ENCODE data around the gene ZSWIM3. TPM values are rescaled to one million over a fixed set of nuclear protein-coding genes. Genes with fewer than 3 reads are reported as not detected.

The ZSWIM3 gene
- total and polyA plus RNA-seq, 2 donors, result 4.4 to 8.0 TPM

- Histone ChIP-seq H3K27me3 (ENCODE audit: control insufficient read depth in 2 of 2, insufficient read depth in 1 of 2, low read length in 1 of 2) (peaks cover 0 to 7% of the 10 kb centered on the region in 2 donors), H3K36me3 (ENCODE audit: control insufficient read depth in 2 of 2, insufficient read depth in 2 of 2, low read length in 1 of 2) (peaks cover 25 to 29% of the 10 kb centered on the region in 2 donors), H3K27ac (ENCODE audit: low read depth in 1 of 2, low read length in 1 of 2) (peak overlapping the region; percentile 30 to 40), H3K4me1 (ENCODE audit: control insufficient read depth in 2 of 2, insufficient read depth in 2 of 2, low read length in 2 of 2) (peaks cover 14 to 22% of the 10 kb centered on the region in 2 donors), H3K4me3 (ENCODE audit: low read length in 2 of 2) (peak overlapping the region; percentile 69 to 94), H3K9me3 (ENCODE audit: control insufficient read depth in 2 of 2, insufficient read depth in 1 of 2, low read length in 1 of 2) (no peaks in the 10 kb centered on the region)
- peak in 2 of 9 donors; percentile 44 to 61 for DNase-seq (ENCODE audit: low read depth in 6 of 9, low spot score in 9 of 9)
- 3% methylated on average over 79 of the region's 79 CpGs for WGBS
Measured at GRCh38 chr20:45890077-45890984, 32.9 kb downstream of the ZSWIM3 start.

- peaks cover 26 to 33% of the 10 kb centered on the region in 2 donors for H3K36me3 ChIP-seq (ENCODE audit: control insufficient read depth in 2 of 2, insufficient read depth in 2 of 2, low read length in 1 of 2)
- DNase-seq (ENCODE audit: low read depth in 6 of 9, low spot score in 9 of 9), result peak in 8 of 9 donors; percentile 75 to 95 (median 84)
- H3K4me3 ChIP-seq (ENCODE audit: low read length in 2 of 2), result peak within 1 kb of the TSS; percentile 69 to 94
- no peaks in the 10 kb centered on the region for H3K9me3 ChIP-seq (ENCODE audit: control insufficient read depth in 2 of 2, insufficient read depth in 1 of 2, low read length in 1 of 2)
- peaks cover 14 to 22% of the 10 kb centered on the region in 2 donors for H3K4me1 ChIP-seq (ENCODE audit: control insufficient read depth in 2 of 2, insufficient read depth in 2 of 2, low read length in 2 of 2)
- WGBS, result 1% methylated on average over 78 of the region's 78 CpGs
- H3K27me3 ChIP-seq (ENCODE audit: control insufficient read depth in 2 of 2, insufficient read depth in 1 of 2, low read length in 1 of 2), result peaks cover 0 to 7% of the 10 kb centered on the region in 2 donors
- peak within 1 kb of the TSS; percentile 37 to 72 for H3K27ac ChIP-seq (ENCODE audit: low read depth in 1 of 2, low read length in 1 of 2)
Measured at GRCh38 chr20:45890985-45891983, 33.9 kb downstream of the ZSWIM3 start, which contains the start of the genes CTSA and NEURL2. Gene CTSA, plus strand, starts transcription at chr20:45891335. Its CDS starts 234 bp downstream, at chr20:45891569. Gene NEURL2, minus strand, starts transcription at chr20:45891208. Its CDS starts 217 bp downstream, at chr20:45890991.

GRCh38 chr20:45892049-45892825 is 34.8 kb downstream of the ZSWIM3 start:
- H3K36me3 ChIP-seq (ENCODE audit: control insufficient read depth in 2 of 2, insufficient read depth in 2 of 2, low read length in 1 of 2), result peaks cover 26 to 34% of the 10 kb centered on the region in 2 donors
- H3K27ac ChIP-seq (ENCODE audit: low read depth in 1 of 2, low read length in 1 of 2), result peak overlapping the region in 1 of 2 donors; percentile 5
- peaks cover 14 to 22% of the 10 kb centered on the region in 2 donors for H3K4me1 ChIP-seq (ENCODE audit: control insufficient read depth in 2 of 2, insufficient read depth in 2 of 2, low read length in 2 of 2)
- no peaks in the 10 kb centered on the region for H3K9me3 ChIP-seq (ENCODE audit: control insufficient read depth in 2 of 2, insufficient read depth in 1 of 2, low read length in 1 of 2)
- peaks cover 0 to 7% of the 10 kb centered on the region in 2 donors for H3K27me3 ChIP-seq (ENCODE audit: control insufficient read depth in 2 of 2, insufficient read depth in 1 of 2, low read length in 1 of 2)
- 91% methylated on average over 9 of the region's 9 CpGs for WGBS
- no peak for DNase-seq (ENCODE audit: low read depth in 6 of 9, low spot score in 9 of 9)
- H3K4me3 ChIP-seq (ENCODE audit: low read length in 2 of 2), result peak overlapping the region; percentile 69 to 94

DNA sequence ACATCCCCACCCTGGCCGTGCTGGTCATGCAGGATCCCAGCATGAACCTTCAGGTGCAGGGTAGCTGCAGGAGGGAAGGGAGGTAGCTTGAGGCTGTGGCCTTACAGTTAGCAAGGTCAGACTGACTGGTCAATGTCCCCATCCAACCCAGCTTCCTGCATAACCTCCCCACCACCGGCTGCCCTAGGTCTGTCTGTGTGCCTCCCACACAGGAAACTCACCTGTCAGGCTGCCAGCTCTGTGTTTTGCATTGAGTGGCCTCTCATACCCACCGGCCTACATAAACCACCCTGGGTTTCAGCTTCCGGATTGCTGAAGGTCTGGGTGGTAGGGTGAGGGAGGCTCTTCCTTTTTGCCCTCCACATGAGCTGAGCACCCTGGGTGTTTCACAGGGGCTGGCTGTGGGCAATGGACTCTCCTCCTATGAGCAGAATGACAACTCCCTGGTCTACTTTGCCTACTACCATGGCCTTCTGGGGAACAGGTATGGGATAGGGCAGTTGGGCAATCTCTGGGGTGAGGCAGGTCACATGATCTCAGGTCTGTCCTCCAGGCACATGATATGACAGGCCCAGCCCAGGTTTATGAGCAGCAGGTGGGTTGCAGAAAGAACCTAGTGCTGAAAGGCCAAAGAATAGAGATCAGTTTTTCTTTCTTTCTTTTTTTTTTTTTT is 35.5 kb downstream of the ZSWIM3 start:
- H3K4me1 ChIP-seq (ENCODE audit: control insufficient read depth in 2 of 2, insufficient read depth in 2 of 2, low read length in 2 of 2), result peaks cover 14 to 22% of the 10 kb centered on the region in 2 donors
- peaks cover 33 to 39% of the 10 kb centered on the region in 2 donors for H3K36me3 ChIP-seq (ENCODE audit: control insufficient read depth in 2 of 2, insufficient read depth in 2 of 2, low read length in 1 of 2)
- H3K9me3 ChIP-seq (ENCODE audit: control insufficient read depth in 2 of 2, insufficient read depth in 1 of 2, low read length in 1 of 2), result no peaks in the 10 kb centered on the region
- 78% methylated on average over 4 of the region's 4 CpGs for WGBS
- DNase-seq (ENCODE audit: low read depth in 6 of 9, low spot score in 9 of 9), result no peak
- no peak overlapping the region for H3K27ac ChIP-seq (ENCODE audit: low read depth in 1 of 2, low read length in 1 of 2)
- peaks cover 0 to 7% of the 10 kb centered on the region in 2 donors for H3K27me3 ChIP-seq (ENCODE audit: control insufficient read depth in 2 of 2, insufficient read depth in 1 of 2, low read length in 1 of 2)
- H3K4me3 ChIP-seq (ENCODE audit: low read length in 2 of 2), result no peak overlapping the region

DNA sequence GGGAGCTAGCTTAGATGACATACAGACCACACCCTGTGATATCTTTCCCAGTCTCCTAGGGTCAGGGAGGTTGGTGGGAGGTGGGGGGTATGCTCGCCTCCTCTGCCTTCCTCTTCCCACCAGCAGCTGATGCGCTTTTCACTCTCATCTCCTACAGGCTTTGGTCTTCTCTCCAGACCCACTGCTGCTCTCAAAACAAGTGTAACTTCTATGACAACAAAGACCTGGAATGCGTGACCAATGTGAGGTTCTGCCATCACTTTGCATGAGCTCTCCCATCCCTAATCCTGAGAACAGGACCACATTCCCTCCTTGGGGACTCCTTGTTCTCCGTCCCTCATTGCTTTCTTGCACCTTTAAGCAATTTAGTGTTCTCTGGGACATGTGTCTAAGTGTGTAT is 36.4 kb downstream of the ZSWIM3 start:
- peaks cover 0 to 7% of the 10 kb centered on the region in 2 donors for H3K27me3 ChIP-seq (ENCODE audit: control insufficient read depth in 2 of 2, insufficient read depth in 1 of 2, low read length in 1 of 2)
- 94% methylated on average over 4 of the region's 4 CpGs for WGBS
- H3K27ac ChIP-seq (ENCODE audit: low read depth in 1 of 2, low read length in 1 of 2), result no peak overlapping the region
- peaks cover 35 to 47% of the 10 kb centered on the region in 2 donors for H3K36me3 ChIP-seq (ENCODE audit: control insufficient read depth in 2 of 2, insufficient read depth in 2 of 2, low read length in 1 of 2)
- no peak for DNase-seq (ENCODE audit: low read depth in 6 of 9, low spot score in 9 of 9)
- no peak overlapping the region for H3K4me3 ChIP-seq (ENCODE audit: low read length in 2 of 2)
- no peaks in the 10 kb centered on the region for H3K9me3 ChIP-seq (ENCODE audit: control insufficient read depth in 2 of 2, insufficient read depth in 1 of 2, low read length in 1 of 2)
- peaks cover 14 to 22% of the 10 kb centered on the region in 2 donors for H3K4me1 ChIP-seq (ENCODE audit: control insufficient read depth in 2 of 2, insufficient read depth in 2 of 2, low read length in 2 of 2)

DNA sequence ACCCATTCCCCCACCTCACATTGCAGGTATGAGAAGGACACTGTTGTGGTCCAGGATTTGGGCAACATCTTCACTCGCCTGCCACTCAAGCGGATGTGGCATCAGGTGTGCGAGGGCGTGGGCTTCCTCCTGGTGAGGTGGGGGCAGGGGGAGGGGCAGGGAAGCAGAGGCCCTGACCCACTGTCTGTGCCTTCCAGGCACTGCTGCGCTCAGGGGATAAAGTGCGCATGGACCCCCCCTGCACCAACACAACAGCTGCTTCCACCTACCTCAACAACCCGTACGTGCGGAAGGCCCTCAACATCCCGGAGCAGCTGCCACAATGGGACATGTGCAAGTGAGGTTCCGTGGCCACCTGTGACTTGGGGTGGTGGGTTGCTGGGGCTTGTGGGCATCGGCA is 37.4 kb downstream of the ZSWIM3 start:
- no peaks in the 10 kb centered on the region for H3K9me3 ChIP-seq (ENCODE audit: control insufficient read depth in 2 of 2, insufficient read depth in 1 of 2, low read length in 1 of 2)
- no peak for DNase-seq (ENCODE audit: low read depth in 6 of 9, low spot score in 9 of 9)
- peaks cover 0 to 7% of the 10 kb centered on the region in 2 donors for H3K27me3 ChIP-seq (ENCODE audit: control insufficient read depth in 2 of 2, insufficient read depth in 1 of 2, low read length in 1 of 2)
- no peak overlapping the region for H3K27ac ChIP-seq (ENCODE audit: low read depth in 1 of 2, low read length in 1 of 2)
- peaks cover 40 to 53% of the 10 kb centered on the region in 2 donors for H3K36me3 ChIP-seq (ENCODE audit: control insufficient read depth in 2 of 2, insufficient read depth in 2 of 2, low read length in 1 of 2)
- peaks cover 14 to 20% of the 10 kb centered on the region in 2 donors for H3K4me1 ChIP-seq (ENCODE audit: control insufficient read depth in 2 of 2, insufficient read depth in 2 of 2, low read length in 2 of 2)
- H3K4me3 ChIP-seq (ENCODE audit: low read length in 2 of 2), result no peak overlapping the region
- WGBS, result 80% methylated on average over 12 of the region's 12 CpGs

DNA sequence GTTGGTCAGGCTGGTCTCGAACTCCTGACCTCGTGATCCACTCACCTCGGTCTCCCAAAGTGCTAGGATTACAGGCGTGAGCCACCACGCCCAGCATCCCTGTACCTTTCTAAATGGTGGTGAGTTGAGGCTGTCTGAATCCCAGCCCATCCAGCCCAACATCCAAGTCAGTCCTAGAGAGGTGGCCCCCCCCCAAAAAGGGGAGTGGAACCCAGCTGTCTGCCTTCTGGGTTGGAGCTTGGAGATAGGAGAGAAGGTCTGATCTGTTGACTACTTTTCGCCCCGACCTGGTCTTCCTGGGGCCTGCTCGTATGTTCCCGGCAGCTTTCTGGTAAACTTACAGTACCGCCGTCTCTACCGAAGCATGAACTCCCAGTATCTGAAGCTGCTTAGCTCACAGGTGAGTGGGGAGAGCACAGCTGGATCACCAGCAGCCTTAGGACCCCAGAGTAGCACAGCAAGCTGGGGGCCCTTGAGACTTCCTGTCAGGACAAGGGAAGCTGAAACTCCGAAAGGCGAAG is 39.3 kb downstream of the ZSWIM3 start:
- WGBS, result 97% methylated on average over 14 of the region's 14 CpGs
- H3K4me1 ChIP-seq (ENCODE audit: control insufficient read depth in 2 of 2, insufficient read depth in 2 of 2, low read length in 2 of 2), result peaks cover 4 to 7% of the 10 kb centered on the region in 2 donors
- H3K9me3 ChIP-seq (ENCODE audit: control insufficient read depth in 2 of 2, insufficient read depth in 1 of 2, low read length in 1 of 2), result no peaks in the 10 kb centered on the region
- peaks cover 40 to 57% of the 10 kb centered on the region in 2 donors for H3K36me3 ChIP-seq (ENCODE audit: control insufficient read depth in 2 of 2, insufficient read depth in 2 of 2, low read length in 1 of 2)
- H3K4me3 ChIP-seq (ENCODE audit: low read length in 2 of 2), result no peak overlapping the region
- no peaks in the 10 kb centered on the region for H3K27me3 ChIP-seq (ENCODE audit: control insufficient read depth in 2 of 2, insufficient read depth in 1 of 2, low read length in 1 of 2)
- no peak for DNase-seq (ENCODE audit: low read depth in 6 of 9, low spot score in 9 of 9)
- no peak overlapping the region for H3K27ac ChIP-seq (ENCODE audit: low read depth in 1 of 2, low read length in 1 of 2)

All from thymus (tissue), 11 donors.